ENCODE measurements around the gene ARCN1.

Gene ARCN1

DNA sequence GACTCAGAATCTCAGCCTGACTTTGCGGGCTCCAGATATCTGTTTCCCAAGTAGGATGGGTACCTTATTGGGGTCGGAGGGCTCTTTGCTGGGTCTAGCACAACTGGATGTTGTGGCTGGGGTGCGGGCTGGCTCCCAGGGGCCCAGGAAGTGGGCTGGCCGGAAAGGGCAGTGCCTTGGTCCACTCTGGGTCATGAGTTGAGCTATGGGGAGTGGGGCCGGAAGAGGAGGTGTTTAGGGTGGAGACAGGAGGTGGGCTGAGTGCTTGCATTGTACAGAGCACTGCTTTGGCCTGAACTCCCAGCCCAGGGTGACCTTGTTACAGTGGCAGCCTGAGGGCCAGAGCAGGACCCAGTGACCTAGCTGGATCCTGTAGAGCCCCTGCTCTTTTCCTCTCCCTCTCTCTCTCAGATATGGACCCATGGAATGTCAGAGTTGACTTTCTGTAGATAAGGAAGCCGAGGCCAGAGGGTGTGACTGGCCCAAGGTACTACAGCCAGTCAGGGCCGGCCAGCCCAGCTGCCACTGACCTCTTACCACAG is 48.4 kb downstream of the ARCN1 start:
- no peak for DNase-seq (ENCODE audit: low read depth in 4 of 4, low spot score in 1 of 4)

GRCh38 chr11:118621071-118621783 is 49.0 kb downstream of the ARCN1 start:
- peak in 2 of 4 experiments; percentile 14 to 30 for DNase-seq (ENCODE audit: low read depth in 4 of 4, low spot score in 1 of 4)

DNA sequence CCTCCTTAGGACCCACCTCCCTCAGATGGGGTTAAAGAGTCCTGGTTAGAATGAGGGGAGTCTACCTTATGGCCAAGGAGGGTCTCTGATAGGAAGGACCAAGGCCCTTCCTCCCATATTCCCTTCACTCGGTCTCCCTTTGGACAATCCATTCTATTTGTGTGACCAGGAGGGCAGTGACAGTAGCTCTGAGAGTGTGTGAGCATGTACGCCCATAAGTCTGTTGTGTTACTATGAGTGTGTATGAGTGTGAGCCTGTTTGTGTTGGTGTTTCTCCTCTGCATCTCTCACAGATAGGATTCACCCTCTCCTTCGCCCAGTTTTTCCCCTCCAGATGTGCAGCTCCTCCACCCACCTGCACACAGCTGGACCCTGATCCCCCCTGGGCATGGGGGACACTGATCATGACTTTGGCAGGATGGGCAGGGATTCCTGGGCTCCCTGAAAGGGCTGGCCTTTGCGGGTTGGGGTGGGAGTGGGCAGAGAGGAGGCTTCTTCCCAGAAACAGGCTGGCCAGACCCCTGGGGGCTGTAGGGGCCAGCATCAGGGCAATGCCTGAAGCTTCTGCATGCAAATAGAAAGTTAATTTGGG is 49.7 kb downstream of the ARCN1 start:
- no peak for DNase-seq (ENCODE audit: low read depth in 4 of 4, low spot score in 1 of 4)

DNA sequence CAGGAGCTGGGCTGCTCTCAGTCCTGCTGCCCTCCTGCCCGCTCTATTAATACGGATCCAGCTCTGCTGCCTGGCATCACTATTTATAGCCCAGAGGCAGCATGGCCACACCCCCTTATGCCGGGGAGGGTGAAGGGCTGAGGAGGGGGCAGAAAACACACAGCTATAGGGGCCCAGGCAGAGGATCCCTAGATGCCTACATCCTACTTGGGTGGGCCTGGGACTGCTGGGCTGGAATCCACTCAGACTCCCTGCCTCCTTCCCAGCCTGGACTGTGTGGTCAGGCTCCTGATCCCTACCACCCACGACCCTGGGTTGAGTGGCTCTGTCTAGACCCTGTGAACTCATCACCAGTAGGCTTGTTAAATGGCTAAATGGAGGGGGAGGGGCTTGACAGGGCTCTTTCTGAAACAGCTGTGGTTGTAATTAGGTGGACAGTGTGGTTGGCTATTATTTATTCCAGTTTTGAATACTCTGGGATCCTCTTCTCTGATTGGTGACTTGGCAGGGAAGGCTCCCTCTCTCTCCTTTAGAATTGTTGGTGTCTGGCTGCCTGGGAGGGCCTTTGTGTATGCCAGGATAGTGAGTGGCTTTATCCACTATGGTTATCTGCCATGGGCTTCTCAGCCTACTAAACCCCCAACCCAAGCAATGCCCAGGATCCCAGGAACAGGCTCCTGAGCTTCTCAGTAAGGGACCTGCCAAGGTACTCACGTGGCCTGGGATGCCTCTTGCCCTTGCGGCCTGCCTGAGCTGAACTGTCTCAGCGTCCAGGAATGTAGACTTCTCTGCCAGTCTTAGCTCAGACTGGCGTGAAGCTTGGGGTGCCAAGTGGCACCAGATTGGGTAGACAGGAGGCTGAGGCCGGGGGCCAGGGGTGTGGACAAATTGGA is 50.4 kb downstream of the ARCN1 start:
- no peak for DNase-seq (ENCODE audit: low read depth in 4 of 4, low spot score in 1 of 4)

DNA sequence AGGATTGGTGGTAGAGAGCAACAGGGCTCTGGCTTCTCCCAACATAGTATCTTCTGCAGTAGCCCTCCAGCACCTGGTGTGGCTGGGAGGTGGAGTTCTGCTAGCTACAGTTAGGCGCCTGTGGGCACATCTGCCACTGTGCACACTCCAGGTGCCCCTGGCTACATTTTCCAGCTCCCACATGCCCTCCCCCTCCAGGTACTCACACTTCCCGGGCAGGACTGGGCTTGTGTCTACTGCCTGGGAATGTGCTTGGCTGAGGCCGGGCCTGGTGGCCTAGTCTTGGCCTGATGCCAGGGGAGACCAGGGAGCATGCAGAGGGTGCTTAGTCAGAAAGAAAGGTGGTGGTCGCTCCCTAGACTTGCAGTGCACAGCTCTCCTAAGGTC is 51.1 kb downstream of the ARCN1 start:
- DNase-seq (ENCODE audit: low read depth in 4 of 4, low spot score in 1 of 4): no peak

- DNase-seq (ENCODE audit: low read depth in 4 of 4, low spot score in 1 of 4): no peak
Measured at GRCh38 chr11:118625036-118625690, 53.0 kb downstream of the ARCN1 start.

DNA sequence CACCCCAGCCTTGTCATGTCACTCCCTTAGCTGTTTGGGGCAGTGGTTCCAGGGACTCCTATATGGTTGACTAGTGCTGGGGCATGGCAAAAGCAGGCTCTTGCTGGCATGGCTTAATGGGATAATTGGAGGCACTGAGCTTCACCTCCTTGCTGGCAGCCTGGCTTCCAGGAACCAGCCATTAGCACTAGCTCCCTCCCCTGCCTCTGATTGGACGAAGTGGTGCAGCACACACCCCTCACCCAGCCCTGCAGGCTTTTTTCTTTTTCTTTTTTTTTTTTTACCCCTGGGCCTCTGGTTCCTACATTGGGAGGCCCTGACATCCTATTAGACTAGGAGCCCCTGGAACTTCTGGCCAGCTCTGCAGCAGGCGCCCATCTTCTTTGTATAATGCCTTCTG is 53.8 kb downstream of the ARCN1 start:
- no peak for DNase-seq (ENCODE audit: low read depth in 4 of 4, low spot score in 1 of 4)

DNA sequence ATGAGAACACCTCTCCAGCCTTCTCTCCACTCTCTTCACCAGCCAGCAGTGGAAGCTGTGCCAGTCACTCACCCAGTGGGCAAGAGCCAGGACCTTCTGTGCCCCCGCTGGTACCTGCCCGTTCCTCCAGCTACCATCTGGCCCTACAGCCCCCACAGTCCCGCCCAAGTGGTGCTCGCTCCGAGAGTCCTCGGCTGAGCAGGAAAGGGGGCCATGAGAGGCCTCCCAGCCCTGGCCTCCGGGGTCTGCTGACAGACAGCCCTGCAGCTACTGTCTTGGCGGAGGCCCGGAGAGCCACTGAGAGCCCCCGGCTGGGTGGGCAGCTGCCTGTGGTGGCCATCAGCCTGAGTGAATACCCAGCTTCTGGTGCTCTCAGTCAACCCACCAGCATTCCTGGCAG is 55.4 kb downstream of the ARCN1 start:
- DNase-seq (ENCODE audit: low read depth in 4 of 4, low spot score in 1 of 4): no peak

DNA sequence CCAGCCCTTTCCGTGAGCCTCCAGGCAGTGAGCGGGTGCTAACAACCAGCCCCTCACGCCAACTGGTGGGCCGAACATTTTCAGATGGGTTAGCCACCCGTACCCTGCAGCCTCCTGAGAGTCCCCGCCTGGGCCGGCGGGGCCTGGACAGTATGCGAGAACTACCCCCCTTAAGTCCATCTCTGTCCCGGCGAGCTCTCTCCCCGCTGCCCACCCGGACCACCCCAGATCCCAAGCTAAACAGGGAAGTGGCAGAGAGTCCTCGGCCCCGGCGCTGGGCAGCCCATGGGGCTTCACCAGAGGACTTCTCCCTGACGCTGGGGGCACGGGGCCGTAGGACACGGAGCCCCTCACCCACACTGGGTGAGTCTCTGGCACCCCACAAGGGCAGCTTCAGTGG is 55.8 kb downstream of the ARCN1 start:
- no peak for DNase-seq (ENCODE audit: low read depth in 4 of 4, low spot score in 1 of 4)

- DNase-seq (ENCODE audit: low read depth in 4 of 4, low spot score in 1 of 4): no peak
Measured at GRCh38 chr11:118628432-118628831, 56.2 kb downstream of the ARCN1 start.

GRCh38 chr11:118628861-118629549 is 56.8 kb downstream of the ARCN1 start:
- no peak for DNase-seq (ENCODE audit: low read depth in 4 of 4, low spot score in 1 of 4)

DNA sequence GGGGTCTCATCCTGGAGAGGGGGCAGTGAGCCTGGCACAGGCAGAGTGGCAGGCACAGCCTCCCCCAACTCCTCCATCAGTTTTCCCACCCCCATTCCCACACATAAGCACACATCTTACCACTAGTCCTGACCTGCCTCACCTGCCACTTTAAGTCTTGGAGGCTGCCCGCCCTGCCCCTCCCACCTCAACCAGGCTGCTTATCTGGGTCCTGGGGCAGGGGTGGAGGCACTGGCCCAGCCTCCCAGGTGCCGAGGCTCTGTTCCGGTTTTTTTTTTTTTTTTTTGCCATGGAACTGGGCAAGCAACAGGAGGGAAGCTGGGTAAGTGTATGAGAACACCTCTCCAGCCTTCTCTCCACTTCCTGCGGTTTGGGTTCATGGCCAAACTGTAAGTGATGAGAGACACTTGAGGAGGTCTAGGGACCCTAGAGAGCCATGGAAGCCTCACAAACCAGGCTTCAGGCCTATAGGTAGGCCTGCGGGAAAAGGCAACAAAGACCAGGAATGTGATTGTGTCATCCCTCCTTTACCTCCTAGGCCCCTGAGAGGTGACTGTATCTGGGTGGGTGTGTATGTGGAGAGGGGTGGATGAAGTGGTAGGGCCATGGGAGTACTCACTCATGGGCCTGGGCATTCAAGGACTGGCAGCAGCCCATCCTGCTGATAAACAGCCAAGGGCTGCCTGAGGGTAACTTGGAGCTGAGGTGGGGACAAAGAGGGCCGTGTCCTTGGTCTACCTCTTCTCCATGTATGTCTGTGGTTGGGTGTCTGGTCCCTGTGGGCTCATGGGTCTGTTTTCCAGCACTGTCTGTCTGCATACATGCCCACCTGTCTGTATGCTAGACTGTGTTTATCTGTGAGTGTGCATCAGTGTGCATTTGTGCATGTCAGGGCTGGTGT is 57.8 kb downstream of the ARCN1 start:
- DNase-seq (ENCODE audit: low read depth in 4 of 4, low spot score in 1 of 4): no peak

GRCh38 chr11:118631142-118631909 is 59.1 kb downstream of the ARCN1 start:
- DNase-seq (ENCODE audit: low read depth in 4 of 4, low spot score in 1 of 4): no peak

DNA sequence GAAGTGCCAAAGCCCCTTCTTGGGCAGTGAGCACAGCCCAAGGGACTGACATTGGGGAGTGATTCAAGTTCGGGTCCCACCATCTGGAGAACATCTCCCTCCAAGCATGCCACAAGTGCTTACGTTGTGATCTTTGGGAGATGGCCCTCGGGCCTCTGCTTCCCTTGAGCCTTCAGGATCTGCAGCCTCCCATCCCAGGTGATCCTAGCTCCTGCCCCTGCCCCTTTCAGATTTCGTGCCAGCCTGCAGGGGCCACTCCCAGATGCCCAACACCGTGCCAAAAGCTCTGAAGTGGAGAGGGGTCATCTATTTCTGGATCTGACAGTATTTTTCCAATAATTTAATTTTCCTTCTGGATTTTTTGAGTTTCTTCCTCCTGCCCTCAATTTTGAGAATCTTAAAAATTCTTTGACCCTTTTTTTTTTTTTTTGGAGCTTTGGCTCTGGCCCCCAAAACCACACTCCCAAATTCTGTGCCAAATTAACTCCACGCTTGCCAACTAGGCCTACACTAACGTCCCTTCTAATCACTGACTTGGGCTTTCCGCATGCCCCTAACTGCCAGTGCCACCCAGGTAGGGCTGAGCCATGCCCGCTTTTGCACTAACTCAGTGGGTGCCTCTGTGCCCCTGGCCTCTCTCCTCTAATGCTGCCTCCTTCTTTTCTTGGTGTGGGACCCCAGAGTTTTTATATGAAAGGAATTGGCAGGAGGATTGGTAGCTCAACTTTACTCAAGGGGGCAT is 60.5 kb downstream of the ARCN1 start:
- no peak for DNase-seq (ENCODE audit: low read depth in 4 of 4, low spot score in 1 of 4)

DNA sequence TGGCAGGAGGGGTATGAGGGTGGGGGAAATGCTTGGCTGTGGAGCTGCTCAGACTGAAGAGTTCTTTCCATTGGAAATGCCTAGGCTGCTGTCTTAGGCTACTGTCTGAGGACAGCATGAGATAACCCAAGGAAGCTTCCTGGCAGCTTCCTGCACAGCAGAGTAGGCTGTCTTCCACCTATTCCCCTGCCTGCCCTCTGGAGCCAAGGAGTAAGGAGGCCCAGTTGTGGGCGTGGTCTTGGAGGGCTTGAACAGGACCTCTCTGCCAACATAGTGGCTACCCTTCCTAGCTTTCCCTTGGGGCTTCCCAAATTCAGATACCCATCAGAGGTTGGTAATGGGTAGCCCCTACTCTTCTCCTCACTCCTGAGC is 61.1 kb downstream of the ARCN1 start:
- no peak for DNase-seq (ENCODE audit: low read depth in 4 of 4, low spot score in 1 of 4)

- DNase-seq (ENCODE audit: low read depth in 4 of 4, low spot score in 1 of 4): no peak
Measured at GRCh38 chr11:118633979-118634378, 61.8 kb downstream of the ARCN1 start.

GRCh38 chr11:118634431-118635236 is 62.4 kb downstream of the ARCN1 start:
- DNase-seq (ENCODE audit: low read depth in 4 of 4, low spot score in 1 of 4): no peak

- no peak for DNase-seq (ENCODE audit: low read depth in 4 of 4, low spot score in 1 of 4)
Measured at GRCh38 chr11:118635237-118635591, 63.0 kb downstream of the ARCN1 start.

Measured in stimulated activated CD4-positive, alpha-beta T cell treated with anti-CD3 and anti-CD28 coated beads, Interleukin-1b, Interleukin-23, amount 100 ng/mL, for 24 hours (primary cell).